Liver (tissue), 3 donors: ENCODE measurements around the gene PPP1R10.
A peak's percentile ranks its signal among the peaks of the same experiment; 100 is the strongest.

Source experiments
- ATF3 ChIP-seq: IDR thresholded peaks from 2 replicates; pipeline ENCODE4 v1.6.1; 2016; ENCODE audit warnings: antibody characterized with exemption
- CTCF ChIP-seq: fragments of 150-350 bp; IDR thresholded peaks from 2 replicates; pipeline ENCODE4 v1.5.1; 2017; ENCODE audit warnings: improper control_type of control experiment, low read depth, low read length; ENCODE audit not compliant: missing input control
- EGR1 ChIP-seq, 2 donors: IDR thresholded peaks; 2 replicates each; pipeline ENCODE4 v1.6.1; 2016 to 2018; ENCODE audit warnings: antibody characterized with exemption in 2 of 2, low read depth in 2 of 2
- JUND ChIP-seq, 2 donors: IDR thresholded peaks; 2 replicates each; pipeline ENCODE4 v1.6.1; 2016; ENCODE audit warnings: antibody characterized with exemption in 2 of 2
- RAD21 ChIP-seq, 2 donors: IDR thresholded peaks; 2 replicates each; pipeline ENCODE4 v1.6.1; 2016; ENCODE audit warnings: antibody characterized with exemption in 2 of 2, mild to moderate bottlenecking in 2 of 2
- YY1 ChIP-seq: IDR thresholded peaks from 2 replicates; pipeline ENCODE4 v1.6.1; 2016; ENCODE audit warnings: antibody characterized with exemption, mild to moderate bottlenecking
- TF ChIP-seq, protein P1 (sequence below): IDR thresholded peaks from 2 replicates; pipeline ENCODE4 v1.6.1; 2016; ENCODE audit warnings: antibody characterized with exemption
- TF ChIP-seq, protein P2 (sequence below): IDR thresholded peaks from 2 replicates; pipeline ENCODE4 v1.6.1; 2016; ENCODE audit warnings: antibody characterized with exemption
- donor health status: healthy.
- donor health status: healthy.

GRCh38 chr6:30565772-30566171 is 51.3 kb downstream of the PPP1R10 start:
- peak; percentile 49 for TF ChIP-seq ATF3
- TF ChIP-seq CTCF: no peak
- TF ChIP-seq, protein P1, sequence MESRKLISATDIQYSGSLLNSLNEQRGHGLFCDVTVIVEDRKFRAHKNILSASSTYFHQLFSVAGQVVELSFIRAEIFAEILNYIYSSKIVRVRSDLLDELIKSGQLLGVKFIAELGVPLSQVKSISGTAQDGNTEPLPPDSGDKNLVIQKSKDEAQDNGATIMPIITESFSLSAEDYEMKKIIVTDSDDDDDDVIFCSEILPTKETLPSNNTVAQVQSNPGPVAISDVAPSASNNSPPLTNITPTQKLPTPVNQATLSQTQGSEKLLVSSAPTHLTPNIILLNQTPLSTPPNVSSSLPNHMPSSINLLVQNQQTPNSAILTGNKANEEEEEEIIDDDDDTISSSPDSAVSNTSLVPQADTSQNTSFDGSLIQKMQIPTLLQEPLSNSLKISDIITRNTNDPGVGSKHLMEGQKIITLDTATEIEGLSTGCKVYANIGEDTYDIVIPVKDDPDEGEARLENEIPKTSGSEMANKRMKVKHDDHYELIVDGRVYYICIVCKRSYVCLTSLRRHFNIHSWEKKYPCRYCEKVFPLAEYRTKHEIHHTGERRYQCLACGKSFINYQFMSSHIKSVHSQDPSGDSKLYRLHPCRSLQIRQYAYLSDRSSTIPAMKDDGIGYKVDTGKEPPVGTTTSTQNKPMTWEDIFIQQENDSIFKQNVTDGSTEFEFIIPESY: peak; percentile 38
- peak; percentile 11 to 28 for TF ChIP-seq RAD21 (IDR thresholded peaks at IDR 0.05)
- no peak for TF ChIP-seq EGR1 (IDR thresholded peaks at IDR 0.05; ENCODE audit: low read depth in 2 of 2)
- TF ChIP-seq YY1: peak; percentile 50
- peak in 1 of 2 donors; percentile 23 for TF ChIP-seq JUND (IDR thresholded peaks at IDR 0.05)
- TF ChIP-seq, protein P2, sequence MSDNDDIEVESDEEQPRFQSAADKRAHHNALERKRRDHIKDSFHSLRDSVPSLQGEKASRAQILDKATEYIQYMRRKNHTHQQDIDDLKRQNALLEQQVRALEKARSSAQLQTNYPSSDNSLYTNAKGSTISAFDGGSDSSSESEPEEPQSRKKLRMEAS: peak; percentile 56
